Measurements from ENCODE around the gene PPP1R11.
A peak's percentile ranks its signal among the peaks of the same experiment; 100 is the strongest.

Gene PPP1R11

DNA sequence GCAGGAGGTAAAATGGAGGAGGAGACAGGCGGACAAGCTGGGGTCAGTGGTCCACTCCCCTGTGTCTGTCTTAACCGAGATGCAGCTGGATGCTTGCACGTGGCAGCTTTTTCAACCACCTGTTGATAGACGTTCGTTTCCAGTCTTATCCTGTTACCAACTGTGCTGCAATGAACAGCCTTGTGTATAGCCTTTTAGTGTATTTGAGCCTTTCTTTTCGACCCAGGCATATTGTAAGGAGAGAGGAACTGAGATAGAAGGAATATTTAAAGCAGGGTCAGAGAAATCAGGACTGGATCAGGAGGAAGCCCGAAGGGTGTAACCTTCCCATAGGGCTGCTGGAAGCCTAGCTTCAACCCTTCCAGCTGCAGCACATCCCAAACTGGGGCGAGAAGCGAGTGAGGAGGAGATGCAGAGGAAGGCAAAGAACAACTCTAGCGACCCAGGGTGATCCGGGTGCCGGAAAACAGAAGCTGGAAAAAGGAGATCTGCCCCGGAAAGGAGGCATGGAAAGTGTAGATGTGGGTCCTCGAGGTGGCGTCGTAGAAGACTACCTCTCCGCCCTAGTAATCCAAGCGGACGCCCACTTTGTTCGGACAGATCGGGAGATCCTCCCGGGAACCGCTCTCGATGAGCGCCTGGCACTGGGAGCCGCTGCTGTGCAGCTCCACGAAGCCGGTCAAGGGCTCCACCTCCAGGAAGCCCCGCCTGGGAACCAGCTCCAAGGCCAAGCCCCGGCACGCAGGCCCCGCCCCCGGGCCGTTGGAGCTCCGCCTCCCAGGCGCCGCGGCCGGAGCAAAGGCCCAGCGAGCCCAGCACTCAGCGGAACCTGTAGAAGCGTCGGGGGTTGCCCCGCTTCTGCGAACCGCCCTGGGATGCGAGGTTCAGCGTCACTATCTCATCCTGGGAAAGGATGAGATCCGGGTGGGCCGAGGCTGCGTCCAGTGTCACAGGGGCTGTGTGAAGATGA, 34.7 kb downstream of the PPP1R11 start:
- DNase-seq = peak; percentile 88 to 93
- H3K36me3 ChIP-seq = no peaks in the 10 kb centered on the region
- peaks cover 0 to 53% of the 10 kb centered on the region in 2 donors for H3K27me3 ChIP-seq
- intact Hi-C loops (cut with DNase I; ENCODE audit: low total_unique reads) = loop anchor here (5.0 kb wide), 2 partner anchors 34 to 36 kb away; partner anchors contain the start of genes PPP1R11 and TRIM40
- H3K4me1 ChIP-seq = peaks cover 0 to 38% (median 27%) of the 10 kb centered on the region in 4 donors
- H3K27ac ChIP-seq = peak overlapping the region; percentile 59 to 64
- TF ChIP-seq CTCF (IDR thresholded peaks at IDR 0.05) = no peak
- H3K4me3 ChIP-seq = peak overlapping the region; percentile 43 to 57
- no peaks in the 10 kb centered on the region for H3K9me3 ChIP-seq

- Histone ChIP-seq H3K36me3 (no peaks in the 10 kb centered on the region), H3K9me3 (no peaks in the 10 kb centered on the region), H3K27ac (peak overlapping the region; percentile 59 to 64), H3K4me3 (peak overlapping the region; percentile 43 to 57), H3K27me3 (peaks cover 0 to 53% of the 10 kb centered on the region in 2 donors), H3K4me1 (peaks cover 0 to 38% (median 27%) of the 10 kb centered on the region in 4 donors)
- intact Hi-C loops (cut with DNase I; ENCODE audit: low total_unique reads) = loop anchor here (5.0 kb wide), 2 partner anchors 35 kb away; partner anchors contain the start of genes PPP1R11 and TRIM40
- DNase-seq = peak; percentile 57 to 79
- TF ChIP-seq CTCF (IDR thresholded peaks at IDR 0.05) = no peak
Observed at GRCh38 chr6:30102414-30102969, 35.5 kb downstream of the PPP1R11 start.

- peaks cover 0 to 51% of the 10 kb centered on the region in 2 donors for H3K27me3 ChIP-seq
Observed at GRCh38 chr6:30102970-30103871, 36.2 kb downstream of the PPP1R11 start.

GRCh38 chr6:30103872-30104179, 36.8 kb downstream of the PPP1R11 start:
- peak overlapping the region in 1 of 2 donors; percentile 59 for H3K27ac ChIP-seq
- no peaks in the 10 kb centered on the region for H3K9me3 ChIP-seq
- TF ChIP-seq CTCF (IDR thresholded peaks at IDR 0.05) = no peak
- H3K27me3 ChIP-seq = peaks cover 0 to 47% of the 10 kb centered on the region in 2 donors
- H3K36me3 ChIP-seq = no peaks in the 10 kb centered on the region
- H3K4me1 ChIP-seq = peaks cover 0 to 38% (median 27%) of the 10 kb centered on the region in 4 donors
- intact Hi-C loops (cut with DNase I; ENCODE audit: low total_unique reads) = loop anchor here (5.0 kb wide), 2 partner anchors 33 to 37 kb away; partner anchors contain the start of genes PPP1R11 and TRIM40
- peak overlapping the region; percentile 35 to 54 for H3K4me3 ChIP-seq
- DNase-seq = no peak

More at GRCh38 chr6:30102970-30103871, 36.2 kb downstream of the PPP1R11 start:
- TF ChIP-seq CTCF (IDR thresholded peaks at IDR 0.05) = peak; percentile 84 to 88
- peak overlapping the region; percentile 59 to 64 for H3K27ac ChIP-seq
- peak; percentile 92 for DNase-seq
- no peaks in the 10 kb centered on the region for H3K36me3 ChIP-seq
- peak overlapping the region; percentile 35 to 54 for H3K4me3 ChIP-seq
- intact Hi-C loops (cut with DNase I; ENCODE audit: low total_unique reads) = loop anchor here (5.0 kb wide), 2 partner anchors 34 to 36 kb away; partner anchors contain the start of genes PPP1R11 and TRIM40
- H3K4me1 ChIP-seq = peaks cover 0 to 38% (median 27%) of the 10 kb centered on the region in 4 donors
- no peaks in the 10 kb centered on the region for H3K9me3 ChIP-seq

DNA sequence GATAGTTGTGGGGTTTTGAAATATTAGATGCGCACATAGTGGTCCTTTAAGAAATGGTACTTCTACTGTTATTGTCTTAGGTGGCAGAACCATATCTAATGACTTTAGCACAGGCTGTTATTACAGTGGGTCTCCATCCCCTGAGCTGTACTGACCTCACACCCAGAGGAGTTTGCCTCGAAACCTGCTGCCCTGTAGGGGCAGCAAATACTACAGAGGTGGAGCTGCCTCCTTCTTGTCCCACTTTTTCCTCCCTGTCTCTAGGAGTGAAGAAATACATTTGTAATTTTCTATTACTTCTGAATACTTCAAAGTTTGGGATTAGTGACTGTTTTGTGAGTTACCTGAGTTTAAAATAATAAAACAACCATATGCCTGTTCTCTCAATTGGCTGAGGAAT, 37.7 kb downstream of the PPP1R11 start:
- no peak for TF ChIP-seq CTCF (IDR thresholded peaks at IDR 0.05)
- Histone ChIP-seq H3K4me3 (no peak overlapping the region), H3K9me3 (no peaks in the 10 kb centered on the region), H3K27ac (no peak overlapping the region), H3K27me3 (peaks cover 0 to 46% of the 10 kb centered on the region in 2 donors), H3K4me1 (peaks cover 0 to 38% (median 27%) of the 10 kb centered on the region in 4 donors), H3K36me3 (no peaks in the 10 kb centered on the region)
- intact Hi-C loops (cut with DNase I; ENCODE audit: low total_unique reads) = loop anchor here (5.0 kb wide), 2 partner anchors 33 to 37 kb away; partner anchors contain the start of genes PPP1R11 and TRIM40
- DNase-seq = no peak

All from tibial artery (tissue), 4 donors.